H9 (cell line): Measurements from ENCODE around the gene H2BK1. TPM values are rescaled to one million over a fixed set of nuclear protein-coding genes. Genes with fewer than 3 reads are reported as not detected.

Experiments used
- DNase-seq: peaks from one replicate; pipeline ENCODE4 v3.0.0-alpha.2; 2017
- H2AFZ ChIP-seq: one replicate; pipeline ENCODE4 v1.6.1; 2013; ENCODE audit warnings: mild to moderate bottlenecking, low read length, control low read depth, moderate library complexity
- H2AK5ac ChIP-seq: 2 replicates; pipeline ENCODE4 v1.6.1; 2013; ENCODE audit warnings: low read length, control low read depth, mixed read lengths; ENCODE audit not compliant: insufficient read length
- H2BK120ac ChIP-seq: one replicate; pipeline ENCODE4 v1.6.1; 2013; ENCODE audit warnings: low read depth, mild to moderate bottlenecking, low read length, control low read depth, inconsistent platforms; ENCODE audit not compliant: poor library complexity, severe bottlenecking
- H2BK12ac ChIP-seq: 2 replicates; pipeline ENCODE4 v1.6.1; 2013; ENCODE audit warnings: low read length, control low read depth, mixed read lengths, low read depth; ENCODE audit not compliant: insufficient read length
- H2BK15ac ChIP-seq: 2 replicates; pipeline ENCODE4 v1.6.1; 2013; ENCODE audit warnings: low read depth, low read length, control low read depth
- H2BK20ac ChIP-seq: one replicate; pipeline ENCODE4 v1.6.1; 2013; ENCODE audit warnings: low read depth, mild to moderate bottlenecking, low read length, control low read depth, inconsistent platforms; ENCODE audit not compliant: poor library complexity, severe bottlenecking
- H2BK5ac ChIP-seq: 2 replicates; pipeline ENCODE4 v1.6.1; 2013; ENCODE audit warnings: low read length, control low read depth, mixed read lengths; ENCODE audit not compliant: insufficient read length
- H3K14ac ChIP-seq: 2 replicates; pipeline ENCODE4 v1.6.1; 2013; ENCODE audit warnings: low read length, control low read depth; ENCODE audit not compliant: insufficient read depth
- H3K18ac ChIP-seq: 2 replicates; pipeline ENCODE4 v1.6.1; 2013; ENCODE audit warnings: low read depth, mild to moderate bottlenecking, mixed read lengths, low read length, control low read depth; ENCODE audit not compliant: insufficient read length
- H3K23ac ChIP-seq: 2 replicates; pipeline ENCODE4 v1.6.1; 2013; ENCODE audit warnings: low read length, control low read depth, mixed read lengths, low read depth; ENCODE audit not compliant: insufficient read length
- H3K23me2 ChIP-seq: 2 replicates; pipeline ENCODE4 v1.6.1; 2013; ENCODE audit warnings: low read depth, mild to moderate bottlenecking, mixed read lengths, low read length, control low read depth; ENCODE audit not compliant: insufficient read length, poor library complexity, severe bottlenecking
- H3K27ac ChIP-seq: 2 replicates; pipeline ENCODE4 v1.5.1; 2013; ENCODE audit warnings: low read length, control low read depth, mixed read lengths, low read depth; ENCODE audit not compliant: insufficient read length
- H3K27me3 ChIP-seq: 2 replicates; pipeline ENCODE4 v1.6.1; 2013; ENCODE audit warnings: low read length, control low read depth, inconsistent platforms; ENCODE audit not compliant: insufficient read depth
- H3K4ac ChIP-seq: 2 replicates; pipeline ENCODE4 v1.6.1; 2013; ENCODE audit warnings: low read depth, mild to moderate bottlenecking, control low read depth, inconsistent platforms, low read length, moderate library complexity
- H3K4me1 ChIP-seq: 2 replicates; pipeline ENCODE4 v1.6.1; 2013; ENCODE audit warnings: low read length, control low read depth, inconsistent platforms; ENCODE audit not compliant: insufficient read depth
- H3K4me2 ChIP-seq: 2 replicates; pipeline ENCODE4 v1.6.1; 2013; ENCODE audit warnings: low read length, control low read depth, mixed read lengths; ENCODE audit not compliant: insufficient read length, insufficient read depth
- H3K56ac ChIP-seq: 2 replicates; pipeline ENCODE4 v1.6.1; 2013; ENCODE audit warnings: low read depth, mild to moderate bottlenecking, mixed read lengths, low read length, control low read depth; ENCODE audit not compliant: insufficient read length
- H3K79me1 ChIP-seq: 2 replicates; pipeline ENCODE4 v1.6.1; 2013; ENCODE audit warnings: low read depth, mild to moderate bottlenecking, moderate library complexity, low read length, control low read depth, inconsistent platforms; ENCODE audit not compliant: insufficient read depth, poor library complexity, severe bottlenecking
- H3K79me2 ChIP-seq: 2 replicates; pipeline ENCODE4 v1.6.1; 2013; ENCODE audit warnings: low read length, control low read depth, inconsistent platforms; ENCODE audit not compliant: insufficient read depth
- H3K9ac ChIP-seq: 2 replicates; pipeline ENCODE4 v1.6.1; 2013; ENCODE audit warnings: low read length, control low read depth, mixed read lengths; ENCODE audit not compliant: insufficient read length; ENCODE audit errors: extremely low read depth
- H3K9me3 ChIP-seq: one replicate; pipeline ENCODE4 v1.6.1; 2013; ENCODE audit warnings: low read depth, low read length, inconsistent platforms; ENCODE audit not compliant: control insufficient read depth
- H3T11ph ChIP-seq: one replicate; pipeline ENCODE4 v1.6.1; 2013; ENCODE audit warnings: mild to moderate bottlenecking, low read length, control low read depth, inconsistent platforms
- H4K20me1 ChIP-seq: one replicate; pipeline ENCODE4 v1.6.1; 2013; ENCODE audit not compliant: control insufficient read depth, insufficient read length, insufficient read depth
- H4K5ac ChIP-seq: 2 replicates; pipeline ENCODE4 v1.6.1; 2013; ENCODE audit warnings: low read depth, mild to moderate bottlenecking, mixed read lengths, low read length, control low read depth; ENCODE audit not compliant: insufficient read length
- H4K8ac ChIP-seq: replicated peaks from 2 replicates; pipeline ENCODE4 v1.6.1; 2013; ENCODE audit warnings: low read length, control low read depth, mixed read lengths, low read depth; ENCODE audit not compliant: insufficient read length
- H4K91ac ChIP-seq: 2 replicates; pipeline ENCODE4 v1.6.1; 2013; ENCODE audit warnings: low read depth, mild to moderate bottlenecking, moderate library complexity, mixed read lengths, low read length, control low read depth; ENCODE audit not compliant: insufficient read length
- H3K27ac Mint-ChIP-seq, 3 experiments: 2 replicates in 2 of 3; 3 replicates in 1 of 3; pipeline ENCODE4 v1.8.0; 2020 to 2021; ENCODE audit warnings: mixed read lengths in 3 of 3, mild to moderate bottlenecking in 1 of 3, moderate library complexity in 1 of 3
- H3K27me3 Mint-ChIP-seq: 2 replicates; pipeline ENCODE4 v1.8.0; 2021; ENCODE audit warnings: low read depth, mild to moderate bottlenecking, moderate library complexity, mixed read lengths
- H3K36me3 Mint-ChIP-seq, 3 experiments: 2 replicates in 2 of 3; 3 replicates in 1 of 3; pipeline ENCODE4 v1.8.0; 2020 to 2021; ENCODE audit warnings: low read depth in 3 of 3, mixed read lengths in 3 of 3; ENCODE audit not compliant: insufficient read depth in 1 of 3
- H3K4me1 Mint-ChIP-seq, 2 experiments: 2 replicates each; pipeline ENCODE4 v1.8.0; 2020; ENCODE audit warnings: mixed read lengths in 2 of 2
- H3K4me3 Mint-ChIP-seq, 2 experiments: 2 replicates in 1 of 2; 3 replicates in 1 of 2; pipeline ENCODE4 v1.8.0; 2020 to 2021; ENCODE audit warnings: mild to moderate bottlenecking in 2 of 2, mixed read lengths in 2 of 2, moderate library complexity in 1 of 2
- H3K9me3 Mint-ChIP-seq, 2 experiments: 2 replicates in 1 of 2; 3 replicates in 1 of 2; pipeline ENCODE4 v1.8.0; 2020; ENCODE audit warnings: mild to moderate bottlenecking in 2 of 2, mixed read lengths in 2 of 2, moderate library complexity in 1 of 2
- WGBS: extraction: QIAGEN DNeasy Blood & Tissue Kit; methylation state at CpG from one replicate; pipeline ENCODE4 v1.1.7; 2013; ENCODE audit warnings: missing lambda C conversion rate, low lambda C conversion rate, mixed read lengths; ENCODE audit not compliant: insufficient read length; ENCODE audit errors: extremely low coverage; 5-methylcytosine and 5-hydroxymethylcytosine counted together
- total RNA-seq: library from RNA; stranded (reverse); gene quantifications from 2 replicates; pipeline ENCODE4 v1.2.1, GENCODE V29; 2021
- TF ChIP-seq, protein P1 (sequence below): fragments of 200-600 bp; sonication (generic); conservative IDR thresholded peaks from 3 replicates; pipeline ENCODE4 v1.8.0; 2021; ENCODE audit warnings: antibody characterized with exemption, mild to moderate bottlenecking

H2BK1 gene
- total RNA-seq, 1 experiment from 2014 or later: not detected

- H3K27ac Mint-ChIP-seq: peak overlapping the region in 1 of 3 experiments; percentile 53; a peak in 1 of 7 replicates
- H2BK120ac ChIP-seq: no peak overlapping the region
Measured at GRCh38 chr7:151241755-151242096, 31.4 kb upstream of the H2BK1 start.

More at GRCh38 chr7:151241755-151242096, 31.4 kb upstream of the H2BK1 start:
- Histone ChIP-seq H3K27ac (no peak overlapping the region), H4K91ac (no peak overlapping the region), H2BK15ac (no peak overlapping the region), H3K9ac (no peak overlapping the region), H3K56ac (no peak overlapping the region), H4K20me1 (no peaks in the 10 kb centered on the region), H2AFZ (no peak overlapping the region), H3K4ac (no peak overlapping the region), H3K14ac (no peak overlapping the region; the same call in 1 of the 2 replicates), H3K4me2 (no peak overlapping the region), H3K79me2 (no peaks in the 10 kb centered on the region), H2BK12ac (no peak overlapping the region), H3K79me1 (no peaks in the 10 kb centered on the region), H3K4me1 (no peaks in the 10 kb centered on the region; the same call in 1 of the 2 replicates), H3K23ac (no peak overlapping the region), H2BK5ac (no peak overlapping the region), H4K8ac (no peak overlapping the region), H3K18ac (no peak overlapping the region), H2BK20ac (no peak overlapping the region), H4K5ac (no peak overlapping the region), H3K23me2 (no peaks in the 10 kb centered on the region), H3K27me3 (no peaks in the 10 kb centered on the region; the same call in 1 of the 2 replicates), H3K9me3 (no peaks in the 10 kb centered on the region), H3T11ph (no peak overlapping the region), H2AK5ac (no peak overlapping the region)
- peaks cover 31% of the 10 kb centered on the region for H3K27me3 Mint-ChIP-seq
- no CpG with 5 or more reads among the region's 9 CpGs for WGBS
- H3K9me3 Mint-ChIP-seq: no peaks in the 10 kb centered on the region; a peak in 1 of 5 replicates
- TF ChIP-seq, protein P1, sequence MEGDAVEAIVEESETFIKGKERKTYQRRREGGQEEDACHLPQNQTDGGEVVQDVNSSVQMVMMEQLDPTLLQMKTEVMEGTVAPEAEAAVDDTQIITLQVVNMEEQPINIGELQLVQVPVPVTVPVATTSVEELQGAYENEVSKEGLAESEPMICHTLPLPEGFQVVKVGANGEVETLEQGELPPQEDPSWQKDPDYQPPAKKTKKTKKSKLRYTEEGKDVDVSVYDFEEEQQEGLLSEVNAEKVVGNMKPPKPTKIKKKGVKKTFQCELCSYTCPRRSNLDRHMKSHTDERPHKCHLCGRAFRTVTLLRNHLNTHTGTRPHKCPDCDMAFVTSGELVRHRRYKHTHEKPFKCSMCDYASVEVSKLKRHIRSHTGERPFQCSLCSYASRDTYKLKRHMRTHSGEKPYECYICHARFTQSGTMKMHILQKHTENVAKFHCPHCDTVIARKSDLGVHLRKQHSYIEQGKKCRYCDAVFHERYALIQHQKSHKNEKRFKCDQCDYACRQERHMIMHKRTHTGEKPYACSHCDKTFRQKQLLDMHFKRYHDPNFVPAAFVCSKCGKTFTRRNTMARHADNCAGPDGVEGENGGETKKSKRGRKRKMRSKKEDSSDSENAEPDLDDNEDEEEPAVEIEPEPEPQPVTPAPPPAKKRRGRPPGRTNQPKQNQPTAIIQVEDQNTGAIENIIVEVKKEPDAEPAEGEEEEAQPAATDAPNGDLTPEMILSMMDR: no peak
- H3K4me3 Mint-ChIP-seq: no peak overlapping the region
- H3K4me1 Mint-ChIP-seq: peaks cover 25 to 34% of the 10 kb centered on the region in 2 experiments
- H3K36me3 Mint-ChIP-seq: peaks cover 2 to 9% (median 6%) of the 10 kb centered on the region in 3 experiments; a peak in 6 of 7 replicates
- no peak for DNase-seq
